Mucosa of descending colon (tissue), 3 donors: ENCODE data around the gene BPIFB2. TPM values are rescaled to one million over a fixed set of nuclear protein-coding genes. Genes with fewer than 3 reads are reported as not detected.

Experiments
- ATAC-seq: fragments of 200-7000 bp; cut with Tn5 transposase; one replicate; pipeline ENCODE4 v1.9.1; 2020; ENCODE audit warnings: mild to moderate bottlenecking, moderate library complexity
- DNase-seq, 3 donors: peaks; one replicate each; pipeline ENCODE4 v3.0.0-alpha.2; 2020
- H3K36me3 ChIP-seq: fragments of 200-600 bp; one replicate; pipeline ENCODE4 v1.8.0; 2021; ENCODE audit warnings: low read depth, mild to moderate bottlenecking
- H3K4me1 ChIP-seq: fragments of 200-600 bp; one replicate; pipeline ENCODE4 v1.8.0; 2021; ENCODE audit warnings: low read depth, mild to moderate bottlenecking
- H3K4me3 ChIP-seq: fragments of 200-600 bp; one replicate; pipeline ENCODE4 v1.8.0; 2021; ENCODE audit warnings: mild to moderate bottlenecking
- H3K9me3 ChIP-seq: fragments of 200-600 bp; one replicate; pipeline ENCODE4 v1.8.0; 2021; ENCODE audit warnings: mild to moderate bottlenecking
- CTCF ChIP-seq: fragments of 200-600 bp; IDR thresholded peaks from one replicate; pipeline ENCODE4 v1.8.0; 2022; ENCODE audit warnings: antibody characterized with exemption, mild to moderate bottlenecking
- intact Hi-C, 2 donors: fragments of 100-400 bp; cut with DNase I in 1 of 2; cut with micrococcal nuclease in 1 of 2; formaldehyde crosslinking; loops; one replicate each; pipeline versions ENCODE4 v1.11.0 to v1.11.1; 2022; cut with DNase I, micrococcal nuclease
- long read RNA-seq, 2 donors: library from polyadenylated mRNA; unstranded; transcript quantifications; one replicate each; pipeline ENCODE4 v2.0.0, GENCODE V29; 2019 to 2021
- total RNA-seq, 3 donors: library from RNA; stranded (reverse); fragmentation: NEBNext Ultra II Directional in 2 of 3; extraction: Animal tissue kit (Norgen Biotek cat#: 25700) in 2 of 3; gene quantifications; one replicate each; pipeline versions ENCODE4 v1.2.1 to v1.2.4, GENCODE V29; 2021 to 2023
- donor health status: DM: no; HTN: no; CAD: no; lungs with moderate emphysema.
- donor health status: DM: no; HTN: no; CAD: no.
- donor health status: DM: no; HTN: yes; CAD: no.

The BPIFB2 gene
- total RNA-seq, result not detected
- long read RNA-seq, donor 1, result 0 reads
- long read RNA-seq, donor 2, result 0 reads

- Histone ChIP-seq H3K9me3 (no peaks in the 10 kb centered on the region), H3K36me3 (no peaks in the 10 kb centered on the region), H3K4me1 (no peaks in the 10 kb centered on the region), H3K4me3 (no peak within 1 kb of the TSS)
- ATAC-seq (no peak), DNase-seq (no peak)
- intact Hi-C loops, result no loop called here
- TF ChIP-seq CTCF, result no peak
Measured at GRCh38 chr20:33007376-33008335, at the start of gene BPIFB2. BPIFB2 (plus strand) TSS chr20:33007704; CDS start chr20:33008575, 871 bp downstream.

- DNase-seq (no peak), ATAC-seq (no peak)
- no peak for TF ChIP-seq CTCF
- H3K4me1 ChIP-seq, result no peaks in the 10 kb centered on the region
- H3K36me3 ChIP-seq, result no peaks in the 10 kb centered on the region
- intact Hi-C loops, result no loop called here
- peaks cover 7% of the 10 kb centered on the region for H3K9me3 ChIP-seq
- no peak overlapping the region for H3K4me3 ChIP-seq
Measured at GRCh38 chr20:32958574-32958973, 48.9 kb upstream of the BPIFB2 start.

- Histone ChIP-seq H3K4me1 (no peaks in the 10 kb centered on the region), H3K9me3 (peaks cover 7% of the 10 kb centered on the region), H3K36me3 (no peaks in the 10 kb centered on the region), H3K4me3 (no peak overlapping the region)
- intact Hi-C loops, result no loop called here
- TF ChIP-seq CTCF, result no peak
- DNase-seq (peak in 1 of 3 donors; percentile 36), ATAC-seq (no peak)
Measured at GRCh38 chr20:32959351-32960221, 47.9 kb upstream of the BPIFB2 start.

- Histone ChIP-seq H3K9me3 (peaks cover 7% of the 10 kb centered on the region), H3K36me3 (no peaks in the 10 kb centered on the region), H3K4me3 (no peak overlapping the region), H3K4me1 (no peaks in the 10 kb centered on the region)
- DNase-seq, result no peak
- intact Hi-C loops, result no loop called here
- no peak for ATAC-seq
- TF ChIP-seq CTCF, result no peak
Measured at GRCh38 chr20:32960222-32960518, 47.3 kb upstream of the BPIFB2 start.

- intact Hi-C loops, result no loop called here
- ATAC-seq (no peak), DNase-seq (peak in 1 of 3 donors; percentile 47)
- Histone ChIP-seq H3K36me3 (no peaks in the 10 kb centered on the region), H3K4me1 (no peaks in the 10 kb centered on the region), H3K9me3 (peaks cover 7% of the 10 kb centered on the region), H3K4me3 (no peak overlapping the region)
- TF ChIP-seq CTCF, result no peak
Measured at GRCh38 chr20:32960849-32961731, 46.4 kb upstream of the BPIFB2 start.
